ELR (cell line): ENCODE data around the gene KIF22.
"Not testable (repeated sequence)": the region's sequence is repeated elsewhere in the genome, so short reads cannot be mapped to it uniquely, and the experiment has no call there.

Source experiments
- DNase-seq: peaks from one replicate; pipeline ENCODE4 v3.0.0-alpha.2; 2015; ENCODE audit warnings: low read depth

Gene KIF22

GRCh38 chr16:29790183-29790948 is at the start of gene KIF22:
Gene KIF22, plus strand, starts transcription at chr16:29790751. Its CDS starts 9 bp downstream, at chr16:29790760.
- peak; percentile 98 for DNase-seq

DNA sequence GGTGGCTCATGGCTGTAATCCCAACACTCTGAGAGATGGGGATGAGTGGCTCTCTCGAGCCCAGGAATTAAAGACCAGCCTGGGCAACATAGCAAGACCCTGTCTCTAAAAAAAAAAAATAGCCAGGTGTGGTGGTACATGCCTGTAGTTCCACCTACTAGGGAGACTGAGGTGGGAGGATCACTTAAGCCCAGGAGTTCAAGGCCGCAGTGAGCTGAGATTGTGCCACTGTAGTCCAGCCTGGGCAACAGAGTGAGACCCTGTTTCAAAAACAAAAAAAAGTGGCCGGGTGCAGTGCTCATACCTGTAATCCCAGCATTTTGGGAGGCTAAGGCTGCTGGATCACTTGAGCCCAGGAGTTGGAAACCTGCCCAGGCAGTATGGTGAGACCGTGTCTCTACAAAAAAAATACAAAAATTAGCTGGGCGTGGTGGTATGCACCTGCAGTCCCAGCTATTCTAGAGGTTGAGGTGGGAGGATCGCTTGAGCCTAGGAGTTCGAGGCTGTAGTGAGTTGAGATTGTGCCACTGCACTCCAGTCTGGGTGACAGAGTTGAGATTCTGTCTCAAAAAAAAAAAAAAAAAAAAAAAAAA is 47.8 kb upstream of the KIF22 start:
- DNase-seq = no peak

GRCh38 chr16:29743475-29743826 is 47.1 kb upstream of the KIF22 start:
- no peak for DNase-seq

GRCh38 chr16:29743827-29744531 is 46.6 kb upstream of the KIF22 start:
- DNase-seq = no peak

- DNase-seq = no peak
Measured at GRCh38 chr16:29744541-29745101, 45.9 kb upstream of the KIF22 start.

DNA sequence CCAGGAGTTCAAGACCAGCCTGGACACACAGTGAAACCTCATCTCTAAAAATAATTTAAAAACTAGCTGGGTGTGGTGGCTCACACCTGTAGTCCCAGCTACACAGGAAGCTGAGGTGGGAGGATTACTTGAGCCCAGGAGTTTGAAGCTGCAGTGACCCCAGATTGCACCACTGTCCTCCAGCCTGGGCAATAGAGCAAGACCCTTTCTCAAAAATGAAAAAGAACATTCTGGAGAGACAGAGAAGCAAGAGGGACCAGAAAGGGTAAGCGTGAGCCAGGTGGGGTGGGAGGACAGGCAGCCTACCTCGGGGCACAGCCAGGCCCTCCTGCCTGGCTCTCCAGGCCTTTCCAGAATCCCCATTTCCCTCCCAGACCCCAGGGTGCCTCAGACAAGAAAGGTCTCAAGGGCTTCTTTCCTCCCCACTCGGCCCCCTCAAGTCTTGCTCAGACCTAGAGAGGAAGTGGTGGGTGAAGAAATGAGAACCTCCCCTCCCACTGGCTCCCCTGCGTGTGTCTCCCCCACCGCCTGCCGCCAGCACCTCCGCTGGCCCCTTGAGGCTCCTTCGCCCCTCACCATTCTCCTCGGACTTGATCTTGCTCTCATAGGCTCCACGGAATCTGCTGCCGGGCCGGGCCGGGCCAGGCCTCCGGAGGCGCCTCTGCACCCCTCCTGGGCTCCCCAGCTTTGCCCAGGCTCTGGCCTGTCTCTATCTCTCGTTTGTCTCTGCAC is 45.3 kb upstream of the KIF22 start:
- DNase-seq = no peak

GRCh38 chr16:29745853-29746345 is 44.7 kb upstream of the KIF22 start, which contains the start of gene C16orf54:
Gene C16orf54, minus strand, starts transcription at chr16:29745990. Its CDS starts 1,039 bp downstream, at chr16:29744951.
- DNase-seq = no peak

DNA sequence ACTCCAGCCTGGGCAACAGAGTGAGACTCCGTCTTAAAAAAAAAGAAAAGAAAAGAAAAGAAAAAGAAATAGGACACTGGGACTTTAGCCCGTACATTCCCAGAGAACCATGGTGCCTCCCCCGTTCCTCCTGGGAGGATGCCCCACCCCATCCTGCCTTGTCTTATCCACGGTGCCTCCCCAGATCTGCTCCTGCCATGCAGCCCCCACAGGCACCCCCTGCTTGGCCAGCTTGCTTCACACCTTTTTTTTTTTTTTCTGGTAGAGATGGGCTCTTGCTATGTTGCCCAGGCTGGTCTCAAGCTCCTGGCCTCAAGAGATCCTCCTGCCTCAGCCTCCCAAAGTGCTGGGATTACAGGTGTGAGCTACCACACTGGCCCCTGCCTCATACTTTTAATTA is 44.0 kb upstream of the KIF22 start:
- DNase-seq = not testable (repeated sequence)

GRCh38 chr16:29747947-29748759 is 42.4 kb upstream of the KIF22 start:
- DNase-seq = no peak

- not testable (repeated sequence) for DNase-seq
Measured at GRCh38 chr16:29748760-29749149, 41.8 kb upstream of the KIF22 start.

DNA sequence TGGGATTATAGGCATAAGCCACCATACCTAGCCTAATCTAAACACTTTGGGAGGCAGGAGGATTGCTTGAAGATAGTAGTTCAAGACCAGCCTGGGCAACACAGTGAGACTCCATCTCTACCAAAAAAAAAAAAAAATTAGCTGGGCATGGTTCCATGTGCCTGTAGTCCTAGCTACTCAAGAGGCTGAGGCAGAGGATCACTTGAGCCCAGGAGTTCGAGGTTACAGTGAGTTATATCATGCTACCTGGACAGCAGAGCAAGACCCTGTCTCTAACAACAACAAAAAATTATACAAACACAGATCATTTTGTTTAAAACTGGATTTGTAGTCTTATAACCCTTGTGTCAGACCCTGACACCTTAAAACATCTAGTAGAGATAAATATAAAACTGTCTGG is 37.0 kb upstream of the KIF22 start:
- no peak for DNase-seq

- DNase-seq = no peak
Measured at GRCh38 chr16:29756654-29757053, 33.9 kb upstream of the KIF22 start.

- DNase-seq = not testable (repeated sequence)
Measured at GRCh38 chr16:29757086-29757485, 33.5 kb upstream of the KIF22 start.

GRCh38 chr16:29757950-29758466 is 32.5 kb upstream of the KIF22 start:
- DNase-seq = no peak

DNA sequence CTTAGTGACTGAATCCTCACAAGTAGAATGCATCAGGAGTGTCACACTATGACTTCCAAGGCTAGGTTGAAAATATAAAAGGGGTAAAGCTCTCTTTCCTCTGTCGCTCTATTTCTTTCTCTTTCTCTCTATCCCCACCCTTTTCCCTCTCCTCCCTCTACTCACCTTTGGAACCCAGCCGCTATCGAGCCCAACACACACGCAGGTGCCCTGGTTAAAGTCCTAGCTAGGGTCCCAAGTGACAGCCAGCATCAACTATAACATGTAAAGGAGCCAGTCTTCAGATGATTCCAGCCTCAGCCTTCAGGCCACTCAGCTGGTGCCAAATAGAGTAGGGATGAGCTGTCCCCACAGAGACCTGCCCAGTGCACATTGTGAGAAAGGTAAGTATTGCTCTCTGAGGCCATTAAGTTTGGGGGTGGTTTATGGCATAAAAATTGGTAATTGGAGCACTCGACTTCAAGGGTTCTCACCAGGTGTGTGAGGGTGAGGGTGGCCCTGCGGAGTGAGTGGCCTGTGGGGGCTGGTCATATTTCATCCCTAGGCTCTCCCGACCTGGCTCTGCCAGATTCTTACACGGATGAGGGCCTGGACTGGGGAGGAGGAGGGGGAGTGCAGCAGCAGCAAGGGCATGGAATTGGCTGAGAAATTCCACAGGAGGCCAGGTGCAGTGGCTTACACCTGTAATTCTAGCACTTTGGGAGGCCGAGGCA is 29.8 kb upstream of the KIF22 start:
- DNase-seq = no peak

DNA sequence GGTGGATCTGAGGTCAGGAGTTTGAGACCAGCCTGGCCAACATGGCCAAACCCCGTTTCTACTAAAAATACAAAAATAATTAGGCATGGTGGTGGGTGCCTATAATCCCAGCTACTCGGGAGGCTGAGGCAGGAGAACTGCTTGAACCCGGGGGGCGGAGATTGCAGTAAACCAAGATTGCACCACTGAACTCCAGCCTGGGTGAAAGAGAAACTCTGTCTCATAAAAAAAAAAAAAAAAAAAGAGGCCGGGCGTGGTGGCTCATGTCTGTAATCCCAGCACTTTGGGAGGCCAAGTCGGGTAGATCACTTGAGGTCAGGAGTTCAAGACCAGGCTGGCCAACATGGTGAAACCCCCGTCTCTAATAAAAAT is 29.3 kb upstream of the KIF22 start:
- not testable (repeated sequence) for DNase-seq

DNA sequence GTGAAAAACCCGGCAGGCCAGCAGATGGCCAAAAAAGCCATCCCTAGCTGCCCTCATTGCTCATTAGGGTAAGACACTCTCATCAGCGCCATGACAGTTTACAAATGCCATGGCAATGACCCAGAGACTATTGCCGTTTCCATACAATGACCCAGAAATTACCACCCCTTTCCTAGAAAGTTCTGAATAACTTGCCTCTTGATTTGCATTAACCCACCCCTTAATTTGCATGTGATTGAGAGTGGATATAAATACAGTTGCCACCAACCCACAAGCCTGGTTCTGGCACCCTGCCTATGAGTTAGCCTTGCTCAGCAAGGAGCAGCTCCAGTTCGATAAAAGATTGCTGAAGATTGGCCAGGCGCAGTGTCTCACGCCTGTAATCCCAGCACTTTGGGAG is 28.7 kb upstream of the KIF22 start:
- no peak for DNase-seq

GRCh38 chr16:29763326-29763725 is 27.2 kb upstream of the KIF22 start:
- no peak for DNase-seq

DNA sequence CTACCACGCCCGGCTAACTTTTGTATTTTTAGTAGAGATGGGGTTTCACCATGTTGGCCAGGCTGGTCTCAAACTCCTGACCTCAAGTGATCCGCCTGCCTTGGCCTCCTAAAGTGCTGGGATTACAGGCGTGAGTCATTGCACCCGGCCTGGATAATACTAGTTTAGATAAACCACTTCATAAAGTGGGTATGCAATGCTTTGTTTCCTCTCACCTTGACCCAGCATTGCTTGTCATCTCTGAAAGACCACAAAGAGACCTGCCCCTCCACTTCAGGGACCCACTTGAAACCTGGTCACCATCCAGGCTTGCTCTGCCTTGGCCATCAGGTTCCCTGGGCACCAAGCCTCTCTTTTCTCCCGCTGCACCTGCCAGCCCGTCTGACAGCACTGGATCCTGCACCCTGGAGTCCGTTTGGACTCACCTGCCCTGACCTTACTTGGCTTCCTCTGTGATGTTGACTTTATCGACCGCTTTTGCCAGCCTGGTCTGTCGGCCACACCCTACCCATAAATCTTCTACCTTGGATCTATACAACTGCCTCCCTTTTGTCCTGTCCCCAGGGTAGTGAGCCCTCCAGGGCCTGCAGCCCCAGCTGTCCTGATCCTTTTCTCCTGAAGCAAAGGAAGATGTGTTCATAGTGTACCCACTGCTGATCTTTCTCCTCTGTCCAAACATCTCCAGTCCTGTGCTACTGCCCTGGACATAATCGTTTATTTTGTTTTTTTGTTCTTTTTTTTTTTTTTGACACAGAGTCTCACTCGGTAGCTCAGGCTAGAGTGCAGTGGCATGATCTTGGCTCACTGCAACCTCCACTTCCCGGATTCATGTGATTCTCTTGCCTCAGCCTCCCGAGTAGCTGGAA is 25.2 kb upstream of the KIF22 start:
- no peak for DNase-seq
